PC-3 (cell line): ENCODE data around the gene LRP11. TPM values are rescaled to one million over a fixed set of nuclear protein-coding genes. Genes with fewer than 3 reads are reported as not detected.

Experiments
- ATAC-seq: fragments of 200-7000 bp; cut with Tn5 transposase; 2 replicates; pipeline ENCODE4 v1.9.1; 2020; ENCODE audit warnings: mild to moderate bottlenecking, moderate library complexity
- BruUV-seq: library from RNA; stranded (reverse); fragments of 400-500 nt; replicated peaks from 2 replicates; lab custom pipeline; 2021; lab: Mats Ljungman, UMichigan
- CTCF ChIA-PET: fragments of 300-600 bp; sonication (Branson Sonifier 250); formaldehyde crosslinking; loops from one replicate; lab custom pipeline; 2022; ENCODE audit warnings: antibody characterized with exemption; lab: Charles Lee
- POLR2A ChIA-PET: fragments of 300-600 bp; sonication (Branson Sonifier 250); formaldehyde crosslinking; loops from one replicate; lab custom pipeline; 2022; ENCODE audit warnings: antibody characterized with exemption; ENCODE audit not compliant: unreplicated experiment; lab: Charles Lee
- DNase-seq: peaks from one replicate; pipeline ENCODE4 v3.0.0-alpha.2; 2015
- H2AFZ ChIP-seq: fragments of 300-600 bp; sonication (generic); 2 replicates; pipeline ENCODE4 v1.6.0; 2016; ENCODE audit warnings: antibody characterized with exemption, low read length
- H3F3A ChIP-seq: fragments of 300-600 bp; sonication (generic); one replicate; pipeline ENCODE4 v1.6.0; 2017; ENCODE audit warnings: antibody characterized with exemption, low read length, control low read depth, mild to moderate bottlenecking; ENCODE audit not compliant: unreplicated experiment
- H3K27ac ChIP-seq: fragments of 300-600 bp; sonication (generic); 2 replicates; pipeline ENCODE4 v1.5.1; 2016; ENCODE audit warnings: mild to moderate bottlenecking, low read length
- H3K27me3 ChIP-seq: fragments of 300-600 bp; sonication (generic); 2 replicates; pipeline ENCODE4 v1.6.1; 2016; ENCODE audit warnings: low read length, mixed read lengths
- H3K36me3 ChIP-seq: fragments of 300-600 bp; sonication (generic); 2 replicates; pipeline ENCODE4 v1.6.1; 2016; ENCODE audit warnings: low read depth, mixed run types, low read length, mixed read lengths
- H3K4me1 ChIP-seq: fragments of 300-600 bp; sonication (generic); 2 replicates; pipeline ENCODE4 v1.5.1; 2016; ENCODE audit warnings: low read length; ENCODE audit not compliant: insufficient read depth
- H3K4me2 ChIP-seq: fragments of 300-600 bp; sonication (generic); 2 replicates; pipeline ENCODE4 v1.6.0; 2016; ENCODE audit warnings: low read length
- H3K4me3 ChIP-seq: fragments of 300-600 bp; sonication (generic); 2 replicates; pipeline ENCODE4 v1.5.1; 2016; ENCODE audit warnings: mild to moderate bottlenecking, low read length, mixed read lengths
- H3K79me2 ChIP-seq: fragments of 300-600 bp; sonication (generic); 2 replicates; pipeline ENCODE4 v1.6.1; 2017; ENCODE audit warnings: low read length, mixed read lengths
- H3K9ac ChIP-seq: fragments of 300-600 bp; sonication (generic); 2 replicates; pipeline ENCODE4 v1.6.0; 2016; ENCODE audit warnings: mild to moderate bottlenecking, low read length
- H3K9me2 ChIP-seq: fragments of 300-600 bp; sonication (generic); replicated peaks from 2 replicates; pipeline ENCODE4 v1.6.1; 2016; ENCODE audit warnings: mixed run types, low read length, mixed read lengths
- H3K9me3 ChIP-seq: fragments of 300-600 bp; sonication (generic); 2 replicates; pipeline ENCODE4 v1.6.1; 2016; ENCODE audit warnings: low read length, mixed read lengths
- H4K20me1 ChIP-seq: fragments of 300-600 bp; sonication (generic); 2 replicates; pipeline ENCODE4 v1.6.1; 2016; ENCODE audit warnings: low read length, mixed read lengths
- CTCF ChIP-seq: fragments of 300-600 bp; sonication (generic); conservative IDR thresholded peaks from 2 replicates; pipeline ENCODE4 v1.5.1; 2017; ENCODE audit warnings: antibody characterized with exemption, low read depth, mild to moderate bottlenecking, low read length
- EZH2 ChIP-seq: fragments of 300-600 bp; sonication (generic); IDR thresholded peaks from one replicate; pipeline ENCODE4 v1.6.1; 2017; ENCODE audit warnings: antibody characterized with exemption, mild to moderate bottlenecking, low read length; ENCODE audit not compliant: unreplicated experiment
- EZH2phosphoT487 ChIP-seq: fragments of 300-600 bp; sonication (generic); IDR thresholded peaks from 2 replicates; pipeline ENCODE4 v1.6.1; 2018; ENCODE audit warnings: mild to moderate bottlenecking, antibody characterized with exemption, low read length, borderline replicate concordance
- intact Hi-C: fragments of 100-400 bp; cut with micrococcal nuclease; formaldehyde crosslinking; loops from 2 replicates; pipeline ENCODE4 v1.9.0; 2023
- total RNA-seq: library from RNA; depleted of rRNA; stranded (reverse); fragments of >200 nt; gene quantifications from 2 replicates; pipeline ENCODE4 v1.2.3, GENCODE V29; 2014

The LRP11 gene
- total RNA-seq, 1 experiment from 2014 or later: 32.0 TPM

DNA sequence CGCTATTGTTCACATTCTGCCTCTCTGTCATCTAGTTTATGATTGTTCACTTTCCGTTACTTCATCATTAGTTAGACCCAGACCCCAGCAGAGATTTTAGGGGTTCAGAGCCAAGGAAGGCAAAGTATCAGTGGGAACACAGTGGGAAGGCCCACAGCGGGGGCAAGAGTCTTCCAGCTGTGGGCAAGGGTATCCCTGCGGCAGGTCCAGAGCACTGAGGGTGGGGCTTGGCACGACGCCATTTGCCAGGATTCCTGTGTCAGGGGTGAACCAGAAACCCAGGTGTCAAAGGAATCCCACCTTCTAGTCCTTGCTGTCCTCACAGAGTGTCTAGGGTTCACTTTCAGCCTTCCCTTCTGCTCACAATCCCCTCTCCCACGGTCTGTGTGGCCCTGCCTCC is 20.5 kb upstream of the LRP11 start:
- no peaks in the 10 kb centered on the region for H3K4me1 ChIP-seq
- CTCF ChIA-PET: no interaction called here
- no peak for DNase-seq
- intact Hi-C loops: no loop called here
- no TSS peak for BruUV-seq
- TF ChIP-seq EZH2: no peak
- no peak for TF ChIP-seq EZH2phosphoT487
- no peak for TF ChIP-seq CTCF
- H3K4me3 ChIP-seq: no peak overlapping the region
- no peaks in the 10 kb centered on the region for H3K9me3 ChIP-seq
- H3K27me3 ChIP-seq: no peaks in the 10 kb centered on the region
- H3F3A ChIP-seq: no peaks in the 10 kb centered on the region
- H3K79me2 ChIP-seq: no peaks in the 10 kb centered on the region
- no peaks in the 10 kb centered on the region for H3K36me3 ChIP-seq
- H4K20me1 ChIP-seq: no peaks in the 10 kb centered on the region
- no peak overlapping the region for H2AFZ ChIP-seq
- H3K4me2 ChIP-seq: no peak overlapping the region
- POLR2A ChIA-PET: no interaction called here
- no peak overlapping the region for H3K27ac ChIP-seq
- H3K9me2 ChIP-seq: no peaks in the 10 kb centered on the region
- ATAC-seq: no peak
- H3K9ac ChIP-seq: no peak overlapping the region

- DNase-seq (no peak), ATAC-seq (no peak)
- no peaks in the 10 kb centered on the region for H3F3A ChIP-seq
- no peaks in the 10 kb centered on the region for H3K4me1 ChIP-seq
- H3K36me3 ChIP-seq: no peaks in the 10 kb centered on the region
- no peaks in the 10 kb centered on the region for H3K27me3 ChIP-seq
- no TSS peak for BruUV-seq
- POLR2A ChIA-PET: no interaction called here
- H3K4me2 ChIP-seq: no peak overlapping the region
- no peak overlapping the region for H2AFZ ChIP-seq
- H3K79me2 ChIP-seq: no peaks in the 10 kb centered on the region
- H3K9me2 ChIP-seq: no peaks in the 10 kb centered on the region
- H3K4me3 ChIP-seq: no peak overlapping the region
- intact Hi-C loops: no loop called here
- no peak overlapping the region for H3K27ac ChIP-seq
- no peaks in the 10 kb centered on the region for H3K9me3 ChIP-seq
- no peak overlapping the region for H3K9ac ChIP-seq
- CTCF ChIA-PET: no interaction called here
- no peaks in the 10 kb centered on the region for H4K20me1 ChIP-seq
- TF ChIP-seq EZH2 (no peak), CTCF (no peak), EZH2phosphoT487 (no peak)
These were observed 20.1 kb upstream of the LRP11 start for GRCh38 chr6:149884215-149884614.

- no TSS peak for BruUV-seq
- Histone ChIP-seq H3K27me3 (no peaks in the 10 kb centered on the region), H3K9me3 (no peaks in the 10 kb centered on the region), H3K4me1 (no peaks in the 10 kb centered on the region), H3K27ac (no peak overlapping the region), H3F3A (no peaks in the 10 kb centered on the region), H4K20me1 (no peaks in the 10 kb centered on the region), H3K4me3 (no peak overlapping the region), H3K36me3 (no peaks in the 10 kb centered on the region), H3K79me2 (no peaks in the 10 kb centered on the region), H2AFZ (no peak overlapping the region), H3K9me2 (no peaks in the 10 kb centered on the region), H3K9ac (no peak overlapping the region), H3K4me2 (no peak overlapping the region)
- DNase-seq: no peak
- intact Hi-C loops: no loop called here
- ChIA-PET CTCF (no interaction called here), POLR2A (no interaction called here)
- no peak for ATAC-seq
- TF ChIP-seq EZH2: no peak
- no peak for TF ChIP-seq CTCF
- no peak for TF ChIP-seq EZH2phosphoT487
These were observed 17.7 kb upstream of the LRP11 start for GRCh38 chr6:149881860-149882259.
